ENCODE data around the gene PITPNC1. TPM values are rescaled to one million over a fixed set of nuclear protein-coding genes. Genes with fewer than 3 reads are reported as not detected.

PITPNC1 gene
- total RNA-seq, 1 donor from 2014 or later: 12.4 TPM

GRCh38 chr17:67632141-67632540 is 255.1 kb downstream of the PITPNC1 start:
- H3K4me3 ChIP-seq (ENCODE audit: insufficient read depth, low read depth, low read length): no peak overlapping the region
- H3K9ac ChIP-seq (ENCODE audit: low read length): no peak overlapping the region
- no peaks in the 10 kb centered on the region for H3K79me2 ChIP-seq (ENCODE audit: insufficient read depth, low read length)
- Mint-ChIP-seq H3K36me3 (ENCODE audit: low read depth, unreplicated experiment) (peaks cover 6% of the 10 kb centered on the region), H3K27ac (ENCODE audit: unreplicated experiment) (no peak overlapping the region), H3K27me3 (ENCODE audit: low read depth, unreplicated experiment) (no peaks in the 10 kb centered on the region), H3K4me1 (ENCODE audit: low read depth, unreplicated experiment) (peaks cover 5% of the 10 kb centered on the region), H3K9me3 (ENCODE audit: unreplicated experiment) (no peaks in the 10 kb centered on the region), H3K4me3 (ENCODE audit: unreplicated experiment) (no peak overlapping the region)
- no peak for DNase-seq (ENCODE audit: low read depth)
- no peaks in the 10 kb centered on the region for H3K9me3 ChIP-seq (ENCODE audit: insufficient read depth, low read depth, low read length)
- no peak overlapping the region for H3K27ac ChIP-seq (ENCODE audit: low read depth, low read length)
- no peaks in the 10 kb centered on the region for H3K36me3 ChIP-seq (ENCODE audit: insufficient read depth, low read length)
- peaks cover 5% of the 10 kb centered on the region for H3K4me1 ChIP-seq (ENCODE audit: insufficient read depth, low read length)
- no peak for FAIRE-seq
- no peak overlapping the region for H2AFZ ChIP-seq (ENCODE audit: low read depth, low read length)
- no peak overlapping the region for H3K4me2 ChIP-seq (ENCODE audit: low read length)
- no peaks in the 10 kb centered on the region for H4K20me1 ChIP-seq (ENCODE audit: insufficient read depth, low read length)
- no peak for TF ChIP-seq EZH2 (IDR thresholded peaks at IDR 0.05; ENCODE audit: insufficient read depth, low read length)
- no peak for TF ChIP-seq CTCF (IDR thresholded peaks at IDR 0.05; ENCODE audit: insufficient read depth, low read depth, low read length)
- H3K27me3 ChIP-seq (ENCODE audit: insufficient read depth, low read length): no peaks in the 10 kb centered on the region

GRCh38 chr17:67633751-67634211 is 256.7 kb downstream of the PITPNC1 start:
- Mint-ChIP-seq H3K27ac (ENCODE audit: unreplicated experiment) (no peak overlapping the region), H3K27me3 (ENCODE audit: low read depth, unreplicated experiment) (no peaks in the 10 kb centered on the region), H3K9me3 (ENCODE audit: unreplicated experiment) (no peaks in the 10 kb centered on the region), H3K4me1 (ENCODE audit: low read depth, unreplicated experiment) (peaks cover 5% of the 10 kb centered on the region), H3K36me3 (ENCODE audit: low read depth, unreplicated experiment) (peaks cover 9% of the 10 kb centered on the region), H3K4me3 (ENCODE audit: unreplicated experiment) (no peak overlapping the region)
- DNase-seq (ENCODE audit: low read depth) (no peak), FAIRE-seq (no peak)
- no peak for TF ChIP-seq CTCF (IDR thresholded peaks at IDR 0.05; ENCODE audit: insufficient read depth, low read depth, low read length)
- TF ChIP-seq EZH2 (IDR thresholded peaks at IDR 0.05; ENCODE audit: insufficient read depth, low read length): no peak
- no peaks in the 10 kb centered on the region for H3K27me3 ChIP-seq (ENCODE audit: insufficient read depth, low read length)
- H2AFZ ChIP-seq (ENCODE audit: low read depth, low read length): no peak overlapping the region
- no peak overlapping the region for H3K27ac ChIP-seq (ENCODE audit: low read depth, low read length)
- H3K4me2 ChIP-seq (ENCODE audit: low read length): no peak overlapping the region
- H3K36me3 ChIP-seq (ENCODE audit: insufficient read depth, low read length): no peaks in the 10 kb centered on the region
- H3K9ac ChIP-seq (ENCODE audit: low read length): no peak overlapping the region
- no peaks in the 10 kb centered on the region for H4K20me1 ChIP-seq (ENCODE audit: insufficient read depth, low read length)
- H3K4me1 ChIP-seq (ENCODE audit: insufficient read depth, low read length): peaks cover 5% of the 10 kb centered on the region
- H3K79me2 ChIP-seq (ENCODE audit: insufficient read depth, low read length): no peaks in the 10 kb centered on the region
- no peak overlapping the region for H3K4me3 ChIP-seq (ENCODE audit: insufficient read depth, low read depth, low read length)
- H3K9me3 ChIP-seq (ENCODE audit: insufficient read depth, low read depth, low read length): no peaks in the 10 kb centered on the region

- H3K79me2 ChIP-seq (ENCODE audit: insufficient read depth, low read length): no peaks in the 10 kb centered on the region
- no peak for DNase-seq (ENCODE audit: low read depth)
- no peaks in the 10 kb centered on the region for H3K27me3 Mint-ChIP-seq (ENCODE audit: low read depth, unreplicated experiment)
- no peaks in the 10 kb centered on the region for H3K36me3 ChIP-seq (ENCODE audit: insufficient read depth, low read length)
- H4K20me1 ChIP-seq (ENCODE audit: insufficient read depth, low read length): no peaks in the 10 kb centered on the region
- no peaks in the 10 kb centered on the region for H3K27me3 ChIP-seq (ENCODE audit: insufficient read depth, low read length)
- no peak overlapping the region for H3K4me3 ChIP-seq (ENCODE audit: insufficient read depth, low read depth, low read length)
- H3K9ac ChIP-seq (ENCODE audit: low read length): no peak overlapping the region
- peaks cover 9% of the 10 kb centered on the region for H3K36me3 Mint-ChIP-seq (ENCODE audit: low read depth, unreplicated experiment)
- H3K9me3 ChIP-seq (ENCODE audit: insufficient read depth, low read depth, low read length): no peaks in the 10 kb centered on the region
- peaks cover 5% of the 10 kb centered on the region for H3K4me1 ChIP-seq (ENCODE audit: insufficient read depth, low read length)
- no peak overlapping the region for H3K27ac Mint-ChIP-seq (ENCODE audit: unreplicated experiment)
- no peak for FAIRE-seq
- no peak overlapping the region for H3K27ac ChIP-seq (ENCODE audit: low read depth, low read length)
- no peaks in the 10 kb centered on the region for H3K9me3 Mint-ChIP-seq (ENCODE audit: unreplicated experiment)
- peaks cover 5% of the 10 kb centered on the region for H3K4me1 Mint-ChIP-seq (ENCODE audit: low read depth, unreplicated experiment)
- H3K4me3 Mint-ChIP-seq (ENCODE audit: unreplicated experiment): no peak overlapping the region
- H2AFZ ChIP-seq (ENCODE audit: low read depth, low read length): no peak overlapping the region
- TF ChIP-seq EZH2 (IDR thresholded peaks at IDR 0.05; ENCODE audit: insufficient read depth, low read length) (no peak), CTCF (IDR thresholded peaks at IDR 0.05; ENCODE audit: insufficient read depth, low read depth, low read length) (no peak)
- no peak overlapping the region for H3K4me2 ChIP-seq (ENCODE audit: low read length)
These were observed 258.6 kb downstream of the PITPNC1 start for GRCh38 chr17:67635681-67636080.
